MCF 10A (cell line): ENCODE data around the gene KCNK7. TPM values are rescaled to one million over a fixed set of nuclear protein-coding genes. Genes with fewer than 3 reads are reported as not detected.
A peak's percentile ranks its signal among the peaks of the same experiment; 100 is the strongest.

Experiments used
- BruUV-seq: library from RNA; stranded (reverse); fragments of 400-500 nt; replicated peaks from 2 replicates; lab custom pipeline; 2021; lab: Mats Ljungman, UMichigan
- CTCF ChIA-PET: fragments of 300-600 bp; sonication (Branson Sonifier 250); formaldehyde crosslinking; extraction: SDS; loops from one replicate; lab custom pipeline; 2021; ENCODE audit warnings: antibody characterized with exemption, inconsistent platforms; lab: Yijun Ruan, JAX
- POLR2A ChIA-PET: fragments of 300-600, 350-650 bp; sonication (Branson Sonifier 250); formaldehyde crosslinking; extraction: SDS; loops from one replicate; lab custom pipeline; 2020; ENCODE audit warnings: antibody characterized with exemption, inconsistent platforms; lab: Yijun Ruan, JAX
- DNase-seq: peaks from one replicate; pipeline ENCODE4 v3.0.0-alpha.2; 2018; ENCODE audit not compliant: unreplicated experiment
- H3K27ac Mint-ChIP-seq: one replicate; pipeline ENCODE4 v1.8.0; 2022; ENCODE audit warnings: mild to moderate bottlenecking, low read depth, mixed read lengths; ENCODE audit not compliant: unreplicated experiment
- H3K27me3 Mint-ChIP-seq: one replicate; pipeline ENCODE4 v1.8.0; 2022; ENCODE audit warnings: mixed read lengths; ENCODE audit not compliant: insufficient read depth, unreplicated experiment
- H3K36me3 Mint-ChIP-seq: one replicate; pipeline ENCODE4 v1.8.0; 2022; ENCODE audit warnings: mild to moderate bottlenecking, moderate library complexity, mixed read lengths; ENCODE audit not compliant: insufficient read depth, unreplicated experiment
- H3K4me1 Mint-ChIP-seq: one replicate; pipeline ENCODE4 v1.8.0; 2022; ENCODE audit warnings: mixed read lengths; ENCODE audit not compliant: insufficient read depth, unreplicated experiment
- H3K4me3 Mint-ChIP-seq: one replicate; pipeline ENCODE4 v1.8.0; 2022; ENCODE audit warnings: mild to moderate bottlenecking, moderate library complexity, mixed read lengths; ENCODE audit not compliant: unreplicated experiment
- H3K9me3 Mint-ChIP-seq: one replicate; pipeline ENCODE4 v1.8.0; 2022; ENCODE audit warnings: mixed read lengths; ENCODE audit not compliant: unreplicated experiment
- CTCF ChIP-seq: fragments of 200-600 bp; IDR thresholded peaks from one replicate; pipeline ENCODE4 v1.8.0; 2022; ENCODE audit warnings: antibody characterized with exemption, mild to moderate bottlenecking; ENCODE audit not compliant: unreplicated experiment
- intact Hi-C: fragments of 100-400 bp; cut with micrococcal nuclease; formaldehyde crosslinking; loops from 2 replicates; pipeline ENCODE4 v1.14.1; 2022
- total RNA-seq: library from RNA; stranded (reverse); gene quantifications from 2 replicates; pipeline ENCODE4 v1.2.3, GENCODE V29; 2022

KCNK7 gene
- total RNA-seq, 1 experiment from 2014 or later = not detected

DNA sequence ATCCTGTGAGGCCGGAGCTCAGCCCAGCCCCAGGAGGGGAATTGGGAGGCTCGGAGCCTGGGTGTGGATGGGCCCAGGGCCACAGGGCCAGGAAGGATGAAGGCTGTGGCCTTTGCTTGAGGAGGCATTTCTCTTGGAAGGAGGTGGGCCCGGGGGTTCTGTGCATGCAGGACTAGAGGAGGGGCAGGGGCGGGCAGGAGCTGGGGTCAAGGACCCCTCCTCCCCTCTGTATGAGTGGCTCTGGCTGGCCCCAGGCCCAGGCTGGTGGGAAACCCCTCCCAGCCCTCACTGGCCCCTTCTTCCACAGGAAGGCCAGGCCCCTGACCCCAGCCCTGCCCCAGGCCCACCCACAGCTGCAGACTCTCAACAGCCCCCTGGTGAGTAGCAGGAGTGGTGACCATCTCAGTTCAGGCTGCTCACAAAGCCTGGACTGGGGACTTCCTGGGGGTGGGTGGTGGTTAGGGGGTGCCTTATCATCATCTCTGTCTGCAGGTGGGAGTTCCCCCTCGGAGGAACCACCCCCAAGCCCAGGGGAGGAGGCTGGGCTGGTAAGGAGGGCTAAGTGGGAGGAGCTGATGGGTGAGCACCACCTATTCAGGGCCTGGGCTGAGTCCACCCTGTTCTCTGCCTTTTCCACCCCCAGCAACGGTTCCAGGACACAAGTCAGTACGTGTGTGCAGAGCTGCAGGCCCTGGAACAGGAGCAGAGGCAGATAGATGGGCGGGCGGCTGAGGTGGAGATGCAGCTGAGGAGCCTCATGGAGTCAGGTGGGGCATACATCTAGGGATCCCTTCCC lies 6.0 kb downstream of the KCNK7 start:
- CTCF ChIA-PET = interaction anchor here (0.7 to 2.8 kb wide), 2 partner anchors 18 to 49 kb away, joined by 3 to 12 read pairs; no protein-coding TSS in a partner anchor
- POLR2A ChIA-PET = interaction anchor here (0.7 to 1.6 kb wide), 6 partner anchors 12 to 49 kb away, joined by 3 to 5 read pairs (median 3); partner anchors contain the start of gene PCNX3
- H3K36me3 Mint-ChIP-seq = peaks cover 6% of the 10 kb centered on the region

DNA sequence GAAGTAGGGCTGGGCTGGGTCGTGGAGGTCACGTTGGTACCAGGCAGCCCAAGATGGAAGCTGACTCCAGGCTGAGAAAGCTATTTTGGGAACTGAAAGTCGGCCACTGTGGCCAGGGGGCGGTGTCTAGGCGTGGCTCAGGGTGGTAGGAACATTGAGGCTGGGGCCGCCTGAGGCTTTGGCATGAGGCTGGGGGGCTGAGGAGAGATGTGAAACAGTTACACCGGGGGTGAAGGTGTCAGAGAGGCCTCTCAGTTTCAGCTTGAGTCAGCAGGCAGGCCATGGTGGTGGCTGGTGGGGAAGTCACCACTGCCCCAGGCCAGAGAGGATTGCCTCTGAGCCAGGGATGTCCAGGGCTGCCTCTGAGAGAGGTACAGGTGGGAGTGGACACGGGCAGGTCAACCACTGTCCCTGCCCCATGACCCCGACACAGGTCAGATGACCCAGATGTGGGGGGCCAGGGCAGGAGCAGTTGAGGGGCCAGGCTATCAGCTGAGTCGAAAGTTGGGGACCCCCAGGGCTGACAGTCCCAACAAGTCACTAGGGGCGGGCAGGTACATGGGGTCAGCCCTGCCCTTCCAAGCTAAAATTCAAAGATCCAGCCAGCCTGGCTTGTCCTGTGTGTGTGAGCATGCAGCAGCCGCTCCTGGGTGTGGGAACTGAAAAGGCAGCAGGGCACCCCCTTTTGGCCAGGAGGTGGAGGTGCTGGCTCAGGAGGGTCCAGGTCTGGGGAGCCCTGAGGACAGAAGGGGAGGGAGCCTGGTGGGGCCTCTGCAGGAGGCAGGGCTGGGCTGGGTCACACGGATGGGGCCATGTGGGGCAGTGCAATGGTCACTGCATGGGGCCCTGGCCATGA lies 7.2 kb downstream of the KCNK7 start:
- H3K27me3 Mint-ChIP-seq = no peaks in the 10 kb centered on the region
- no peak overlapping the region for H3K4me3 Mint-ChIP-seq

More for the DNA sequence above, 6.0 kb downstream of the KCNK7 start:
- no peak for TF ChIP-seq CTCF
- H3K4me3 Mint-ChIP-seq = no peak overlapping the region
- H3K4me1 Mint-ChIP-seq = peaks cover 15% of the 10 kb centered on the region
- no peaks in the 10 kb centered on the region for H3K9me3 Mint-ChIP-seq
- intact Hi-C loops = no loop called here
- no peak overlapping the region for H3K27ac Mint-ChIP-seq
- no TSS peak for BruUV-seq
- H3K27me3 Mint-ChIP-seq = no peaks in the 10 kb centered on the region
- DNase-seq = no peak

DNA sequence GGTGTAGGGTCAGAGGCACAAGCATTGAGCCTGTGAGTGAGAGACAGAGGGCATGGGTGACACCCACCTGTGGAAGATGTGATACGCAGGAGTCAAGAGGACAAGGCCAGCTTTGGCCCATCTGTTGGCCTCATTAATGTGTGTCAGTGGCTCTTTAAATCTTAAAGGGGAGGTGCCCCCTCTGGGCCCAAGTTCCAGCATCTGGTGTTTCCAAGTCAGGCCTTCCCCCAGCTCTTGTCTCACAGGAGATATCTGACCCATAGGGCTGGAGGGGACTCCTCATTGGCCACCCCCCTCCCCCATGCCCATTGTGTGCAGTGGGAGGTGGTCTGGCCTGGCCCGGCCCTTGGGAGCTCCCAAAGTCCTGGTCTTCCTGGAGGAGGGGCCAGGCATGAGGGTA lies 8.9 kb downstream of the KCNK7 start:
- POLR2A ChIA-PET = interaction anchor here (1.0 to 1.2 kb wide), 2 partner anchors 9 to 11 kb away, joined by 3 to 6 read pairs; partner anchors contain the start of gene EHBP1L1
- no peak overlapping the region for H3K27ac Mint-ChIP-seq

More for the DNA sequence above, 7.2 kb downstream of the KCNK7 start:
- peaks cover 14% of the 10 kb centered on the region for H3K36me3 Mint-ChIP-seq
- peaks cover 15% of the 10 kb centered on the region for H3K4me1 Mint-ChIP-seq
- DNase-seq = peak; percentile 71
- peak overlapping the region; percentile 74 for H3K27ac Mint-ChIP-seq
- ChIA-PET POLR2A (interaction anchor here (0.6 to 1.6 kb wide), 2 partner anchors 11 to 722 kb away, joined by 3 to 5 read pairs; no protein-coding TSS in a partner anchor), CTCF (interaction anchor here (0.6 to 2.8 kb wide), 9 partner anchors 7 to 223 kb away, joined by 3 to 12 read pairs (median 4); partner anchors contain the start of genes EHBP1L1 and KCNK7)
- no peaks in the 10 kb centered on the region for H3K9me3 Mint-ChIP-seq
- intact Hi-C loops = loop anchor here (1.0 kb wide), 2 partner anchors 14 to 48 kb away; no protein-coding TSS in a partner anchor
- no TSS peak for BruUV-seq
- peak; percentile 64 for TF ChIP-seq CTCF

More for the DNA sequence above, 8.9 kb downstream of the KCNK7 start:
- H3K27me3 Mint-ChIP-seq = no peaks in the 10 kb centered on the region
- CTCF ChIA-PET = interaction anchor here (0.5 to 2.4 kb wide), 3 partner anchors 14 to 1997 kb away, joined by 3 to 8 read pairs (median 6); no protein-coding TSS in a partner anchor
- H3K4me1 Mint-ChIP-seq = peaks cover 10% of the 10 kb centered on the region
- no TSS peak for BruUV-seq
- intact Hi-C loops = no loop called here
- H3K9me3 Mint-ChIP-seq = no peaks in the 10 kb centered on the region
- H3K4me3 Mint-ChIP-seq = no peak overlapping the region
- DNase-seq = no peak
- TF ChIP-seq CTCF = no peak
- H3K36me3 Mint-ChIP-seq = peaks cover 17% of the 10 kb centered on the region
